GM12801 (cell line): Measurements from ENCODE around the gene TMEM52B.

Source experiments
- CTCF ChIP-seq: IDR thresholded peaks from one replicate; pipeline ENCODE4 v1.5.1; 2011; ENCODE audit warnings: control low read depth; ENCODE audit not compliant: insufficient read length; ENCODE audit errors: extremely low read depth

Gene TMEM52B

GRCh38 chr12:10241290-10241689 is 62.5 kb downstream of the TMEM52B start:
- TF ChIP-seq CTCF = no peak
